Measurements from ENCODE around the gene MAX. TPM values are rescaled to one million over a fixed set of nuclear protein-coding genes. Genes with fewer than 3 reads are reported as not detected.
A peak's percentile ranks its signal among the peaks of the same experiment; 100 is the strongest.

MAX gene
- total RNA-seq, 6 donors from 2014 or later: 53.7 to 146 (median 68.2) TPM

DNA sequence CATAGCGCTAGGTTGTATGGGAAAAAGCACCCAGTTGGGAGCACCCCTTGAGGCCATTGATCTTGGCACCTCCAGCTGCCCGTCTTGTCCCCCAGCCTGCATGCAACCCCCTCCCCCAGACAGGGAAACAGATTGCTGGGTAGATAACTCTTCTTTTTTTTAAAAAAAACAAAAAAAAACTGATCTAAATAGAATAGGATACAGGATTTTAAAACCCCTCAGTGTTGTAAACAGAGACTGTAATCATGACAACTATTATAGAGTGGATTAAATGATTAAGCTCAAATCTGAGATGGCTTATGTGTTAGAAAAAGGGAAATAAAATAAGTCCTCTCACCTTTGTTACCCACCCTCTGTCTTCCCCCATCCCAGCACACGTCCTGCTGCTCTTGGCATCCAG lies 48.9 kb downstream of the MAX start:
- H3K4me3 ChIP-seq: no peak overlapping the region
- H3K36me3 ChIP-seq: peaks cover 0 to 22% (median 10%) of the 10 kb centered on the region in 4 donors
- WGBS, 2 donors: 86 to 90% methylated on average over 3 of the region's 3 CpGs
- H3K9me3 ChIP-seq: no peaks in the 10 kb centered on the region
- H3K27ac ChIP-seq: no peak overlapping the region
- ATAC-seq (ENCODE audit: low FRiP score in 2 of 2) (no peak), DNase-seq (no peak)
- H3K27me3 ChIP-seq: no peaks in the 10 kb centered on the region
- peaks cover under 1 to 3% (median 1%) of the 10 kb centered on the region in 4 donors for H3K4me1 ChIP-seq
- TF ChIP-seq POLR2AphosphoS5 (IDR thresholded peaks at IDR 0.05) (no peak), POLR2A (IDR thresholded peaks at IDR 0.05) (no peak), CTCF (IDR thresholded peaks at IDR 0.05) (no peak), EP300 (IDR thresholded peaks at IDR 0.05) (no peak)

- 73 to 89% methylated on average over 4 of the region's 4 CpGs for WGBS, 2 donors
- DNase-seq (no peak), ATAC-seq (ENCODE audit: low FRiP score in 2 of 2) (no peak)
- peaks cover 0 to 22% (median 9%) of the 10 kb centered on the region in 4 donors for H3K36me3 ChIP-seq
- TF ChIP-seq POLR2A (IDR thresholded peaks at IDR 0.05) (no peak), CTCF (IDR thresholded peaks at IDR 0.05) (no peak), EP300 (IDR thresholded peaks at IDR 0.05) (no peak), POLR2AphosphoS5 (IDR thresholded peaks at IDR 0.05) (no peak)
- no peaks in the 10 kb centered on the region for H3K27me3 ChIP-seq
- no peak overlapping the region for H3K27ac ChIP-seq
- H3K4me1 ChIP-seq: peaks cover 3 to 9% (median 6%) of the 10 kb centered on the region in 4 donors
- no peak overlapping the region for H3K4me3 ChIP-seq
- H3K9me3 ChIP-seq: no peaks in the 10 kb centered on the region
Measured at GRCh38 chr14:65052832-65053231, 49.5 kb downstream of the MAX start.

DNA sequence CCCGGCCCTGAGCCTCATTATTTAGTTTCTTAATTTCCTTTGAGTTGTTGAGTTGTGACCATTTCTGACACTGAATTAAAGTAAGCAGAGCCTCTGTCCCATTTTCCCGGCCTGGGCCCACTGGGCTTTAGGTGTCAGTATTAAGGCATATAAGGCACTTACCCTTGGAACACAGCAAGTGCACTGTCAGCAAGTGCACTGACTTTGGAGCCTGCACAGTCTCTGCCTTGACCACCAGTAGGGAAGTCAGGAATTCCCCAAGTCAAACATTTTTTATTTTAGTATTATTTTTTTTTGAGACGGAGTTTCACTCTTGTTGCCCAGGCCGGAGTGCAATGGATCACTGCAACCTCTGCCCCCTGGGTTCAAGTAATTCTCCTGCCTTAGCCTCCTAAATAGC lies 56.6 kb downstream of the MAX start:
- DNase-seq (no peak), ATAC-seq (ENCODE audit: low FRiP score in 2 of 2) (no peak)
- H3K9me3 ChIP-seq: no peaks in the 10 kb centered on the region
- H3K4me3 ChIP-seq: no peak overlapping the region
- TF ChIP-seq EP300 (IDR thresholded peaks at IDR 0.05) (no peak), POLR2A (IDR thresholded peaks at IDR 0.05) (no peak), POLR2AphosphoS5 (IDR thresholded peaks at IDR 0.05) (no peak), CTCF (IDR thresholded peaks at IDR 0.05) (no peak)
- peaks cover 0 to 32% (median 13%) of the 10 kb centered on the region in 4 donors for H3K36me3 ChIP-seq
- 91 to 92% methylated on average over 4 of the region's 4 CpGs for WGBS, 2 donors
- H3K27ac ChIP-seq: peak overlapping the region in 1 of 4 donors; percentile 73
- H3K27me3 ChIP-seq: no peaks in the 10 kb centered on the region
- peaks cover 6 to 19% (median 9%) of the 10 kb centered on the region in 4 donors for H3K4me1 ChIP-seq

DNA sequence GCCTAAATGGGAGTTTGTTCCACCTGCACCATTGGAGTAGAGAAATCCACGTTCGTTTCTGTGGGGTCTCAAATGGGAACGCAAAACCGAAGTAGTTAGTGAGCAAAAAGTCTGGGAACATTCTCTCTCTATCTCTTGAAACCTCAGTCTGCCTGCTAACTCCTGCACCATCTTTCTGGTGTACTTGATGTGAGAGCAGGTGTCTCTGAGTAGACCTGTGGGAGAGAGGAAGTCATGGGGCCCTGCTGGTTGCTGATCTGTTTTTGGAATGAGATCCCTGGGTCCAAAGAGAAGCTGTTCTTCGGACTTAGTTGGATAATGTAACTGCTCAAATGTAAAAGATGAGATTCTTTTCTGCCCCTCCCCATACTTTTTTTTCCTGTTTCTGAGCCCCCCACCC lies 57.3 kb downstream of the MAX start:
- 77 to 88% methylated on average over 5 of the region's 5 CpGs for WGBS, 2 donors
- peaks cover 6 to 19% (median 9%) of the 10 kb centered on the region in 4 donors for H3K4me1 ChIP-seq
- H3K27me3 ChIP-seq: no peaks in the 10 kb centered on the region
- peak overlapping the region in 2 of 4 donors; percentile 46 to 73 for H3K27ac ChIP-seq
- H3K9me3 ChIP-seq: no peaks in the 10 kb centered on the region
- peaks cover 0 to 33% (median 14%) of the 10 kb centered on the region in 4 donors for H3K36me3 ChIP-seq
- TF ChIP-seq EP300 (IDR thresholded peaks at IDR 0.05): no peak
- TF ChIP-seq POLR2A (IDR thresholded peaks at IDR 0.05): no peak
- no peak for TF ChIP-seq POLR2AphosphoS5 (IDR thresholded peaks at IDR 0.05)
- no peak for TF ChIP-seq CTCF (IDR thresholded peaks at IDR 0.05)
- H3K4me3 ChIP-seq: no peak overlapping the region
- no peak for ATAC-seq (ENCODE audit: low FRiP score in 2 of 2)
- no peak for DNase-seq

DNA sequence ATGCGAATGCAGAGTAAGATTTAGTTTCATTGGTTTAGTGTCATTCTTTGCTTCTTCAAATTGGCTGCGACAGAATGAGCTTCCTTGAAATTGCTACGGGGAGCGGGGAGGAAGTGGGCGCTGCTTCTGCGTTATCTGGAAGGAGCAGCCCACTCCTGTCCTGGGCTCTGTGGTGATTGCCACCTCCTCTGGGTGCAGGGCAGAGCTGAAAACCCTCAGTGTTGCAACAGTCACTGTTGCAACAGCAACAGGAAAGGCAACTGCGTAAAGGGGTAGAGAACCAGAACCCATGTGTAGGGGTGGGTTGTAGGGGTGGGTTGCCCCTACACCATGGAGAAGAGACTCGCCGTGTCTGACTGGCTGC lies 57.7 kb downstream of the MAX start:
- H3K9me3 ChIP-seq: no peaks in the 10 kb centered on the region
- TF ChIP-seq POLR2A (IDR thresholded peaks at IDR 0.05) (peak in 1 of 4 donors; percentile 7), POLR2AphosphoS5 (IDR thresholded peaks at IDR 0.05) (peak in 1 of 2 donors; percentile 36), CTCF (IDR thresholded peaks at IDR 0.05) (no peak)
- H3K36me3 ChIP-seq: peaks cover 0 to 33% (median 14%) of the 10 kb centered on the region in 4 donors
- no peaks in the 10 kb centered on the region for H3K27me3 ChIP-seq
- 63 to 88% methylated on average over 9 of the region's 9 CpGs for WGBS, 2 donors
- peak overlapping the region in 1 of 4 donors; percentile 3 for H3K4me3 ChIP-seq
- DNase-seq (peak in 1 of 2 donors; percentile 72), ATAC-seq (ENCODE audit: low FRiP score in 2 of 2) (peak; percentile 51 to 61)
- H3K4me1 ChIP-seq: peaks cover 6 to 19% (median 9%) of the 10 kb centered on the region in 4 donors
- H3K27ac ChIP-seq: peak overlapping the region in 2 of 4 donors; percentile 54 to 73

All from upper lobe of left lung (tissue), 6 donors.